ENCODE measurements around the gene RAMP2.

GRCh38 chr17:42795465-42795864, 34.4 kb downstream of the RAMP2 start:
- TF ChIP-seq ARID4B (CRISPR knock-in tag; IDR thresholded peaks at IDR 0.05; ENCODE audit: borderline replicate concordance) (no peak), CTCF (IDR thresholded peaks at IDR 0.05) (no peak), NFYB (CRISPR knock-in tag; conservative IDR thresholded peaks at IDR 0.05; ENCODE audit: low read depth) (no peak), TCF7 (CRISPR knock-in tag; IDR thresholded peaks at IDR 0.05; ENCODE audit: low read depth) (no peak), ZNF317 (CRISPR knock-in tag; IDR thresholded peaks at IDR 0.05; ENCODE audit: borderline replicate concordance, low read depth) (no peak), USF2 (CRISPR knock-in tag; IDR thresholded peaks at IDR 0.05) (no peak), ZBTB43 (CRISPR knock-in tag; IDR thresholded peaks at IDR 0.05) (no peak), ESRRA (CRISPR knock-in tag; IDR thresholded peaks at IDR 0.05; ENCODE audit: borderline replicate concordance) (no peak), FOXJ3 (CRISPR knock-in tag; IDR thresholded peaks at IDR 0.05; ENCODE audit: borderline replicate concordance) (no peak), CREB1 (CRISPR knock-in tag; IDR thresholded peaks at IDR 0.05) (no peak), JUN (CRISPR knock-in tag; IDR thresholded peaks at IDR 0.05) (no peak), ELF4 (CRISPR knock-in tag; IDR thresholded peaks at IDR 0.05; ENCODE audit: low read depth) (no peak), AR (CRISPR knock-in tag; IDR thresholded peaks at IDR 0.05) (no peak), PRDM15 (CRISPR knock-in tag; IDR thresholded peaks at IDR 0.05) (no peak)
